B cell (primary cell): ENCODE measurements around the gene GALNT17. TPM values are rescaled to one million over a fixed set of nuclear protein-coding genes. Genes with fewer than 3 reads are reported as not detected.

Experiments
- ATAC-seq: fragments of 200-7000 bp; cut with Tn5 transposase; one replicate; pipeline ENCODE4 v1.10.0; 2021; ENCODE audit warnings: low read depth, mild to moderate bottlenecking, moderate number of reproducible peaks, moderate library complexity
- CTCF ChIA-PET: fragments of 350-600 bp; sonication (Branson Sonifier 250); formaldehyde crosslinking; loops from one replicate; lab custom pipeline; 2021; ENCODE audit warnings: antibody characterized with exemption, inconsistent platforms; lab: Charles Lee
- POLR2A ChIA-PET: fragments of 350-600 bp; sonication (Branson Sonifier 250); formaldehyde crosslinking; loops from one replicate; lab custom pipeline; 2021; ENCODE audit warnings: antibody characterized with exemption; lab: Charles Lee
- DNase-seq: peaks from one replicate; pipeline ENCODE4 v3.0.0; 2013
- H2AFZ ChIP-seq: 2 replicates; pipeline ENCODE4 v1.6.1; 2012; ENCODE audit warnings: mild to moderate bottlenecking, low read depth, low read length; ENCODE audit not compliant: insufficient read depth, poor library complexity, severe bottlenecking
- H3K27ac ChIP-seq, 2 donors: 1 replicate in 1 of 2; 2 replicates in 1 of 2; pipeline ENCODE4 v1.5.1; 2012 to 2013; ENCODE audit warnings: low read length in 2 of 2, mild to moderate bottlenecking in 2 of 2, moderate library complexity in 1 of 2
- H3K27me3 ChIP-seq, 4 experiments: fragments of 200-600 bp in 1 of 4; sonication (generic) in 1 of 4; replicated peaks in 1 of 4; 1 replicate in 2 of 4; 2 replicates in 2 of 4; pipeline versions ENCODE4 v1.6.1 to v1.7.0; 2013 to 2016; ENCODE audit warnings: low read length in 3 of 4, mild to moderate bottlenecking in 2 of 4, mixed read lengths in 1 of 4, moderate library complexity in 1 of 4; ENCODE audit not compliant: insufficient read depth in 4 of 4, control insufficient read depth in 3 of 4; ENCODE audit errors: control extremely low read depth in 1 of 4
- H3K36me3 ChIP-seq, 2 experiments: replicated peaks in 1 of 2; 1 replicate in 1 of 2; 2 replicates in 1 of 2; pipeline versions ENCODE4 v1.6.1 to v1.7.1; 2013; ENCODE audit warnings: low read length in 1 of 2; ENCODE audit not compliant: insufficient read depth in 2 of 2, control insufficient read depth in 1 of 2; ENCODE audit errors: control extremely low read depth in 1 of 2, extremely low read depth in 1 of 2
- H3K4me1 ChIP-seq, 2 donors: fragments of 200-600 bp in 1 of 2; sonication (generic) in 1 of 2; 1 replicate in 1 of 2; 2 replicates in 1 of 2; pipeline versions ENCODE4 v1.5.1 to v1.6.1; 2013 to 2017; ENCODE audit warnings: low read length in 2 of 2; ENCODE audit not compliant: control insufficient read depth in 2 of 2, insufficient read depth in 2 of 2
- H3K4me2 ChIP-seq: replicated peaks from 2 replicates; pipeline ENCODE3; 2012; ENCODE audit warnings: mild to moderate bottlenecking, low read depth, low read length; ENCODE audit not compliant: poor library complexity, severe bottlenecking
- H3K4me3 ChIP-seq, 5 experiments: fragments of 200-600 bp in 1 of 5; sonication (generic) in 1 of 5; 1 replicate in 3 of 5; 2 replicates in 2 of 5; pipeline versions ENCODE4 v1.5.1 to v1.7.0; 2011 to 2016; ENCODE audit warnings: low read length in 4 of 5, mild to moderate bottlenecking in 4 of 5, low read depth in 2 of 5, control low read depth in 1 of 5, moderate library complexity in 1 of 5; ENCODE audit not compliant: insufficient read depth in 1 of 5; ENCODE audit errors: control extremely low read depth in 1 of 5, extremely low read depth in 1 of 5
- H3K79me2 ChIP-seq: fragments of 200-600 bp; sonication (generic); one replicate; pipeline ENCODE4 v1.6.0; 2016; ENCODE audit warnings: low read length; ENCODE audit not compliant: control insufficient read depth, insufficient read depth
- H3K9ac ChIP-seq: fragments of 200-600 bp; sonication (generic); 2 replicates; pipeline ENCODE4 v1.6.1; 2017; ENCODE audit warnings: mild to moderate bottlenecking, low read length, moderate library complexity
- H3K9me3 ChIP-seq, 3 donors: one replicate each; pipeline versions ENCODE4 v1.6.1 to v1.7.1; 2013; ENCODE audit warnings: low read length in 2 of 3; ENCODE audit not compliant: control insufficient read depth in 2 of 3, insufficient read depth in 1 of 3; ENCODE audit errors: control extremely low read depth in 1 of 3
- H4K20me1 ChIP-seq: 2 replicates; pipeline ENCODE4 v1.6.0; 2012; ENCODE audit warnings: mild to moderate bottlenecking, low read length; ENCODE audit not compliant: insufficient read depth, control insufficient read depth, poor library complexity, severe bottlenecking
- H3K27ac Mint-ChIP-seq: one replicate; pipeline ENCODE4 v1.8.0; 2021; ENCODE audit warnings: mixed read lengths
- H3K27me3 Mint-ChIP-seq: one replicate; pipeline ENCODE4 v1.8.0; 2021; ENCODE audit warnings: mixed read lengths
- H3K4me1 Mint-ChIP-seq: one replicate; pipeline ENCODE4 v1.8.0; 2021; ENCODE audit warnings: mixed read lengths
- H3K4me3 Mint-ChIP-seq: one replicate; pipeline ENCODE4 v1.8.0; 2021; ENCODE audit warnings: mixed read lengths
- H3K9me3 Mint-ChIP-seq: one replicate; pipeline ENCODE4 v1.8.0; 2022; ENCODE audit warnings: mixed read lengths; ENCODE audit not compliant: insufficient read depth
- CTCF ChIP-seq: fragments of 200-600 bp; IDR thresholded peaks from one replicate; pipeline ENCODE4 v1.8.0; 2022; ENCODE audit warnings: antibody characterized with exemption, mild to moderate bottlenecking
- EZH2 ChIP-seq: IDR thresholded peaks from 2 replicates; pipeline ENCODE4 v1.6.1; 2012; ENCODE audit warnings: borderline replicate concordance, low read depth, mild to moderate bottlenecking, moderate library complexity, low read length; ENCODE audit not compliant: insufficient read depth, poor library complexity, severe bottlenecking
- WGBS: methylation state at CpG from one replicate; pipeline ENCODE4 v1.1.5; 2013; ENCODE audit warnings: missing lambda C conversion rate; ENCODE audit not compliant: insufficient coverage; 5-methylcytosine and 5-hydroxymethylcytosine counted together
- intact Hi-C: fragments of 100-400 bp; cut with micrococcal nuclease; formaldehyde crosslinking; loops from one replicate; pipeline ENCODE4 v1.10.0; 2022
- polyA plus RNA-seq: library from polyadenylated mRNA; depleted of rRNA; stranded (reverse); fragments of >200 nt; gene quantifications from 2 replicates; pipeline ENCODE4 v1.2.3, GENCODE V29; 2012
- total RNA-seq, 2 donors: library from RNA; stranded (reverse); fragments of 120-200 nt in 1 of 2; gene quantifications; 1 replicate in 1 of 2; 2 replicates in 1 of 2; pipeline versions ENCODE4 v1.2.3 to v1.2.4, GENCODE V29; 2013 to 2022

The GALNT17 gene
- total and polyA plus RNA-seq, 2 donors (not counting 1 experiment from before 2014, with no cell fraction given): not detected

GRCh38 chr7:71419546-71420337, 287.8 kb downstream of the GALNT17 start:
- TF ChIP-seq CTCF: no peak
- TF ChIP-seq EZH2: no peak
- no peaks in the 10 kb centered on the region for H3K4me1 Mint-ChIP-seq
- peaks cover 9% of the 10 kb centered on the region for H3K9me3 Mint-ChIP-seq
- no peak overlapping the region for H3K4me3 ChIP-seq
- H3K27me3 ChIP-seq: no peaks in the 10 kb centered on the region
- H3K27me3 Mint-ChIP-seq: no peaks in the 10 kb centered on the region
- no peak overlapping the region for H3K4me2 ChIP-seq
- H3K79me2 ChIP-seq: no peaks in the 10 kb centered on the region
- no peaks in the 10 kb centered on the region for H4K20me1 ChIP-seq
- ChIA-PET POLR2A (no interaction called here), CTCF (interaction anchor here (0.6 kb wide), 1 partner anchor 58 kb away, joined by 3 read pairs; no protein-coding TSS in a partner anchor)
- intact Hi-C loops: no loop called here
- no peaks in the 10 kb centered on the region for H3K36me3 ChIP-seq
- no peak overlapping the region for H3K4me3 Mint-ChIP-seq
- no peak overlapping the region for H2AFZ ChIP-seq
- no peaks in the 10 kb centered on the region for H3K4me1 ChIP-seq
- no peak overlapping the region for H3K27ac ChIP-seq
- peaks cover 0 to 43% (median 0%) of the 10 kb centered on the region in 3 donors for H3K9me3 ChIP-seq
- 78% methylated on average over 12 of the region's 12 CpGs for WGBS
- H3K9ac ChIP-seq: no peak overlapping the region
- no peak for ATAC-seq
- no peak for DNase-seq
- H3K27ac Mint-ChIP-seq: no peak overlapping the region

GRCh38 chr7:71422104-71422503, 290.2 kb downstream of the GALNT17 start:
- ChIA-PET CTCF (no interaction called here), POLR2A (no interaction called here)
- Histone ChIP-seq H3K9me3 (peaks cover 0 to 33% (median 0%) of the 10 kb centered on the region in 3 donors), H3K9ac (no peak overlapping the region), H3K4me1 (no peaks in the 10 kb centered on the region), H3K79me2 (no peaks in the 10 kb centered on the region), H4K20me1 (no peaks in the 10 kb centered on the region), H3K4me2 (no peak overlapping the region), H3K4me3 (no peak overlapping the region), H3K27me3 (no peaks in the 10 kb centered on the region), H3K36me3 (no peaks in the 10 kb centered on the region), H3K27ac (no peak overlapping the region), H2AFZ (no peak overlapping the region)
- no peak for TF ChIP-seq CTCF
- no peak for TF ChIP-seq EZH2
- no peaks in the 10 kb centered on the region for H3K4me1 Mint-ChIP-seq
- no peaks in the 10 kb centered on the region for H3K27me3 Mint-ChIP-seq
- no peak overlapping the region for H3K27ac Mint-ChIP-seq
- no peak for ATAC-seq
- peaks cover 9% of the 10 kb centered on the region for H3K9me3 Mint-ChIP-seq
- intact Hi-C loops: no loop called here
- H3K4me3 Mint-ChIP-seq: no peak overlapping the region
- no peak for DNase-seq
- 83% methylated on average over 2 of the region's 2 CpGs for WGBS
